Keratinocyte (primary cell): ENCODE measurements around the gene MIER1.

ENCODE experiments used
- EZH2 ChIP-seq: IDR thresholded peaks from one replicate; pipeline ENCODE4 v1.6.1; 2012; ENCODE audit warnings: inconsistent platforms, mild to moderate bottlenecking, low read length, moderate library complexity
- TF ChIP-seq, protein P1 (sequence below), 3 experiments: IDR thresholded peaks in 1 of 3; conservative IDR thresholded peaks in 1 of 3; optimal IDR thresholded peaks in 1 of 3; 2 replicates in 2 of 3; 3 replicates in 1 of 3; pipeline versions ENCODE3 to v1.5.1; 2011; ENCODE audit warnings: low read length in 3 of 3, mild to moderate bottlenecking in 3 of 3, moderate library complexity in 2 of 3, control low read depth in 1 of 3, inconsistent platforms in 1 of 3; ENCODE audit not compliant: insufficient read depth in 2 of 3; ENCODE audit errors: extremely low read depth in 1 of 3

DNA sequence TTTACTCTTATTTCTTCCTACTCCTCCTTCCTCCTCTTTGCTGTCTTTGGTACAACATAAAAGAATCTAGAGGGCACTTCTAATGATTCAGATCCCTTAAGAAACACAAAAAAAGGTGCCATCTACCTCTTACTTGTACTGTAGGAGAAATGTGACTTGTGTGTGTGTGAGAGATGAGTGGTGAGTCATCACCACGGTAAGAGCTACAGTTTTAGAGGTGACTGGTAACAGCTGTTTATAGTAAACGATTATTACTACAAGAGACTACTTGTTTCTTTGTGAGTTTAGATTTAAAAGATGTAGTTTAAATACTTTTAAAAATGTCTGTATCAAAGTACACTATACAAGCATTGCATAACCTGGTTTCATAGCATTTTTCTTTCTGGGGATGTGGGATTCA is 88.8 kb downstream of the MIER1 start:
- no peak for TF ChIP-seq EZH2
- TF ChIP-seq, protein P1, sequence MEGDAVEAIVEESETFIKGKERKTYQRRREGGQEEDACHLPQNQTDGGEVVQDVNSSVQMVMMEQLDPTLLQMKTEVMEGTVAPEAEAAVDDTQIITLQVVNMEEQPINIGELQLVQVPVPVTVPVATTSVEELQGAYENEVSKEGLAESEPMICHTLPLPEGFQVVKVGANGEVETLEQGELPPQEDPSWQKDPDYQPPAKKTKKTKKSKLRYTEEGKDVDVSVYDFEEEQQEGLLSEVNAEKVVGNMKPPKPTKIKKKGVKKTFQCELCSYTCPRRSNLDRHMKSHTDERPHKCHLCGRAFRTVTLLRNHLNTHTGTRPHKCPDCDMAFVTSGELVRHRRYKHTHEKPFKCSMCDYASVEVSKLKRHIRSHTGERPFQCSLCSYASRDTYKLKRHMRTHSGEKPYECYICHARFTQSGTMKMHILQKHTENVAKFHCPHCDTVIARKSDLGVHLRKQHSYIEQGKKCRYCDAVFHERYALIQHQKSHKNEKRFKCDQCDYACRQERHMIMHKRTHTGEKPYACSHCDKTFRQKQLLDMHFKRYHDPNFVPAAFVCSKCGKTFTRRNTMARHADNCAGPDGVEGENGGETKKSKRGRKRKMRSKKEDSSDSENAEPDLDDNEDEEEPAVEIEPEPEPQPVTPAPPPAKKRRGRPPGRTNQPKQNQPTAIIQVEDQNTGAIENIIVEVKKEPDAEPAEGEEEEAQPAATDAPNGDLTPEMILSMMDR (optimal IDR thresholded peaks at IDR 0.05 in 1 of 3, IDR thresholded peaks at IDR 0.05 in 1 of 3, conservative IDR thresholded peaks at IDR 0.05 in 1 of 3; ENCODE audit: extremely low read depth in 1 of 3, insufficient read depth in 2 of 3, low read length in 3 of 3) = no peak
